GM12878 (cell line): ENCODE data around the gene STK4.

ENCODE experiments used
- CTCF ChIP-seq, 3 experiments: IDR thresholded peaks in 2 of 3; conservative IDR thresholded peaks in 1 of 3; 2 replicates each; pipeline ENCODE4 v1.5.1; 2011; ENCODE audit warnings: low read depth in 3 of 3, low read length in 3 of 3, mild to moderate bottlenecking in 3 of 3, control low read depth in 2 of 3, moderate library complexity in 2 of 3, inconsistent platforms in 1 of 3, mixed read lengths in 1 of 3; ENCODE audit not compliant: control insufficient read depth in 2 of 3, insufficient read depth in 1 of 3; ENCODE audit errors: extremely low read depth in 1 of 3
- FOXM1 ChIP-seq: IDR thresholded peaks from 2 replicates; pipeline ENCODE4 v1.6.1; 2012; ENCODE audit warnings: low read depth, mild to moderate bottlenecking, inconsistent platforms, low read length, moderate library complexity
- MEF2A ChIP-seq: IDR thresholded peaks from 2 replicates; pipeline ENCODE4 v1.6.1; 2011; ENCODE audit warnings: low read depth, mild to moderate bottlenecking, low read length, moderate library complexity; ENCODE audit not compliant: insufficient read depth
- POLR2A ChIP-seq: IDR thresholded peaks from 2 replicates; pipeline ENCODE4 v1.6.1; 2011; ENCODE audit warnings: low read depth, mild to moderate bottlenecking, low read length
- RB1 ChIP-seq: fragments of 450-650 bp; formaldehyde crosslinking; IDR thresholded peaks from 2 replicates; pipeline ENCODE4 v1.6.1; 2017; ENCODE audit warnings: mild to moderate bottlenecking, borderline replicate concordance
- TF ChIP-seq, protein P1 (sequence below): IDR thresholded peaks from 2 replicates; pipeline ENCODE4 v1.6.1; 2012; ENCODE audit warnings: low read length, inconsistent platforms

DNA sequence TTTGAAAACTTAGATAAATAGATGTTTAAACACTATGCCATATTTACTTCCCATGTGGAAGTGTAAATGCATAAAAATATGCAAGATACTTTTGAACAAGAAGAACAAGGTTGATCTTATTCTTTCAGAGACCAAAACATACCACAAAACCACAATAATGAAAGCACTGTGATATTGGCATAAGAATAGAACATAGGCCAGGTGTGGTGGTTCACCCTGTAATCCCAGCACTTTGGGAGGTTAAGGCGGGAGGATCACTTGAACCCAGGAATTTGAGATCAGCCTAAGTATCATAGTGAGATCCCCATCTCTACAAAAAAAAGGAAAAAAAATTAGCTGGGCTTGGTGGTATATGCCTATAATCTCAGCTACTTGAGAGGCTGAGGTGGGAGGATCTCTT is 68.1 kb downstream of the STK4 start:
- TF ChIP-seq CTCF (IDR thresholded peaks at IDR 0.05 in 2 of 3, conservative IDR thresholded peaks at IDR 0.05 in 1 of 3; ENCODE audit: control insufficient read depth in 2 of 3, extremely low read depth in 1 of 3, insufficient read depth in 1 of 3, low read depth in 3 of 3, low read length in 3 of 3) (no peak), RB1 (no peak), POLR2A (no peak), MEF2A (no peak), FOXM1 (no peak)
- TF ChIP-seq, protein P1, sequence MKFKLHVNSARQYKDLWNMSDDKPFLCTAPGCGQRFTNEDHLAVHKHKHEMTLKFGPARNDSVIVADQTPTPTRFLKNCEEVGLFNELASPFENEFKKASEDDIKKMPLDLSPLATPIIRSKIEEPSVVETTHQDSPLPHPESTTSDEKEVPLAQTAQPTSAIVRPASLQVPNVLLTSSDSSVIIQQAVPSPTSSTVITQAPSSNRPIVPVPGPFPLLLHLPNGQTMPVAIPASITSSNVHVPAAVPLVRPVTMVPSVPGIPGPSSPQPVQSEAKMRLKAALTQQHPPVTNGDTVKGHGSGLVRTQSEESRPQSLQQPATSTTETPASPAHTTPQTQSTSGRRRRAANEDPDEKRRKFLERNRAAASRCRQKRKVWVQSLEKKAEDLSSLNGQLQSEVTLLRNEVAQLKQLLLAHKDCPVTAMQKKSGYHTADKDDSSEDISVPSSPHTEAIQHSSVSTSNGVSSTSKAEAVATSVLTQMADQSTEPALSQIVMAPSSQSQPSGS: no peak
